A549 (cell line): ENCODE data around the gene CYP4F22. TPM values are rescaled to one million over a fixed set of nuclear protein-coding genes. Genes with fewer than 3 reads are reported as not detected.

Experiments used
- ATAC-seq, 2 experiments: fragments of 200-7000 bp in 1 of 2; fragments of >200 bp in 1 of 2; cut with Nextera tagmentation in 1 of 2; cut with Tn5 transposase in 1 of 2; 3 replicates each; pipeline versions ENCODE4 v1.8.0 to v1.9.1; 2018 to 2020; ENCODE audit warnings: mild to moderate bottlenecking in 1 of 2, moderate library complexity in 1 of 2
- CTCF ChIA-PET: fragments of 300-600 bp; sonication (Branson Sonifier 250); formaldehyde crosslinking; extraction: SDS; loops from one replicate; lab custom pipeline; 2021; ENCODE audit warnings: antibody characterized with exemption, inconsistent platforms; lab: Yijun Ruan, JAX
- POLR2A ChIA-PET: fragments of 350-600 bp; formaldehyde crosslinking; extraction: SDS; loops from one replicate; lab custom pipeline; 2021; ENCODE audit warnings: antibody characterized with exemption, inconsistent platforms; lab: Yijun Ruan, JAX
- DNase-seq, 2 experiments: peaks; one replicate each; pipeline versions ENCODE4 v3.0.0 to v3.0.0-alpha.2; 2011 to 2016; ENCODE audit warnings: low read depth in 1 of 2, low spot score in 1 of 2
- FAIRE-seq: peaks from 2 replicates; lab custom pipeline; 2011; peaks lifted over from hg19 to GRCh38; lab: Jason Lieb, UNC
- H3K27ac ChIP-seq, 2 experiments: fragments of >200 bp; sonication (Bioruptor Twin); formaldehyde crosslinking; 3 replicates each; pipeline ENCODE4 v1.5.1; 2016 to 2017
- H3K4me1 ChIP-seq: fragments of >200 bp; sonication (Bioruptor Twin); formaldehyde crosslinking; 3 replicates; pipeline ENCODE4 v1.6.1; 2016
- H3K4me2 ChIP-seq: fragments of >200 bp; sonication (Bioruptor Twin); formaldehyde crosslinking; 3 replicates; pipeline ENCODE4 v1.6.1; 2016
- H3K4me3 ChIP-seq: fragments of >200 bp; sonication (Bioruptor Twin); formaldehyde crosslinking; 3 replicates; pipeline ENCODE4 v1.5.1; 2016
- H3K9me3 ChIP-seq: fragments of >200 bp; sonication (Bioruptor Twin); formaldehyde crosslinking; 3 replicates; pipeline ENCODE4 v1.6.1; 2016
- CBX2 ChIP-seq: fragments of 200-600 bp; sonication (generic); IDR thresholded peaks from 2 replicates; pipeline ENCODE4 v1.6.1; 2016; ENCODE audit warnings: low read depth, mild to moderate bottlenecking, borderline replicate concordance
- CHD2 ChIP-seq: fragments of 150-350 bp; IDR thresholded peaks from 2 replicates; pipeline ENCODE4 v1.6.1; 2014; ENCODE audit warnings: low read length; ENCODE audit not compliant: partially characterized antibody
- EHF ChIP-seq: fragments of 250-450 bp; sonication (Bioruptor Pico); IDR thresholded peaks from 2 replicates; pipeline ENCODE4 v1.5.0; 2020; ENCODE audit warnings: mild to moderate bottlenecking
- EP300 ChIP-seq, 2 experiments: fragments of >200 bp; sonication (Bioruptor Twin); formaldehyde crosslinking; IDR thresholded peaks; 2 replicates in 1 of 2; 3 replicates in 1 of 2; pipeline ENCODE4 v1.6.1; 2016 to 2017
- ESRRA ChIP-seq: fragments of 150-350 bp; IDR thresholded peaks from 2 replicates; pipeline ENCODE4 v1.6.1; 2014; ENCODE audit warnings: mild to moderate bottlenecking, low read length, borderline replicate concordance
- HOXA7 ChIP-seq: fragments of 250-450 bp; sonication (Bioruptor Pico); IDR thresholded peaks from 2 replicates; pipeline ENCODE4 v1.5.0; 2020; ENCODE audit warnings: mild to moderate bottlenecking, moderate library complexity
- JUN ChIP-seq, 2 experiments: fragments of >200 bp; sonication (Bioruptor Twin); formaldehyde crosslinking; IDR thresholded peaks; 2 replicates in 1 of 2; 3 replicates in 1 of 2; pipeline ENCODE4 v1.6.1; 2016 to 2017
- JUNB ChIP-seq: fragments of >200 bp; sonication (Bioruptor Twin); formaldehyde crosslinking; IDR thresholded peaks from 2 replicates; pipeline ENCODE4 v1.6.1; 2016
- MAZ ChIP-seq: fragments of 150-350 bp; IDR thresholded peaks from 2 replicates; pipeline ENCODE4 v1.6.1; 2014; ENCODE audit warnings: antibody characterized with exemption, low read depth, low read length, borderline replicate concordance
- NPAS2 ChIP-seq: fragments of 250-450 bp; sonication (Bioruptor Pico); IDR thresholded peaks from 2 replicates; pipeline ENCODE4 v1.8.0; 2022; ENCODE audit warnings: mild to moderate bottlenecking, moderate library complexity, borderline replicate concordance
- POLR2A ChIP-seq: IDR thresholded peaks from 2 replicates; pipeline ENCODE4 v1.6.1; 2012; ENCODE audit warnings: mild to moderate bottlenecking, low read length
- POLR2AphosphoS2 ChIP-seq: conservative IDR thresholded peaks from 2 replicates; pipeline ENCODE4 v1.6.1; 2012; ENCODE audit warnings: low read length, improper control_type of control experiment, inconsistent platforms
- RARB ChIP-seq: fragments of 250-450 bp; sonication (Bioruptor Pico); IDR thresholded peaks from 2 replicates; pipeline ENCODE4 v1.8.0; 2021; ENCODE audit warnings: mild to moderate bottlenecking, moderate library complexity
- RCOR1 ChIP-seq: fragments of 150-350 bp; IDR thresholded peaks from 2 replicates; pipeline ENCODE4 v1.6.1; 2014; ENCODE audit warnings: antibody characterized with exemption, low read length, low read depth
- SMC3 ChIP-seq: fragments of >200 bp; sonication (Bioruptor Twin); formaldehyde crosslinking; IDR thresholded peaks from 3 replicates; pipeline ENCODE4 v1.6.1; 2018; ENCODE audit warnings: inconsistent platforms
- TP53 ChIP-seq: fragments of 250-450 bp; sonication (Bioruptor Pico); IDR thresholded peaks from 2 replicates; pipeline ENCODE4 v1.5.0; 2021; ENCODE audit warnings: mild to moderate bottlenecking, moderate library complexity
- ZFP36 ChIP-seq: fragments of 450-650 bp; IDR thresholded peaks from 2 replicates; pipeline ENCODE4 v1.6.1; 2014; ENCODE audit warnings: borderline replicate concordance; ENCODE audit not compliant: partially characterized antibody
- ZNF302 ChIP-seq: fragments of 250-450 bp; sonication (Bioruptor Pico); IDR thresholded peaks from 2 replicates; pipeline ENCODE4 v1.9.0; 2021; ENCODE audit warnings: inconsistent platforms, mild to moderate bottlenecking, moderate library complexity
- WGBS: methylation state at CpG from one replicate; pipeline ENCODE4 v1.1.6; 2017; ENCODE audit errors: missing lambda C conversion rate; 5-methylcytosine and 5-hydroxymethylcytosine counted together
- polyA plus RNA-seq, 4 experiments: library from polyadenylated mRNA; depleted of rRNA in 3 of 4; stranded (reverse); fragments of >200 nt; fragmentation: RNase III in 1 of 4; extraction: RNeasy Plus Mini Kit Qiagen cat#74134 plus additional on column Dnase treatment in 1 of 4; gene quantifications; 2 replicates in 3 of 4; 3 replicates in 1 of 4; pipeline ENCODE4 v1.2.3, GENCODE V29; 2011 to 2017
- TF ChIP-seq, protein P1 (sequence below): fragments of 200-600 bp; sonication (generic); IDR thresholded peaks from 2 replicates; pipeline ENCODE4 v1.6.1; 2016; ENCODE audit warnings: antibody characterized with exemption, mild to moderate bottlenecking, moderate library complexity
- TF ChIP-seq, protein P2 (sequence below): fragments of >200 bp; sonication (Bioruptor Twin); formaldehyde crosslinking; IDR thresholded peaks from 3 replicates; pipeline ENCODE4 v1.6.1; 2016
- TF ChIP-seq, protein P3 (sequence below): fragments of 250-450 bp; sonication (Bioruptor Pico); IDR thresholded peaks from 2 replicates; pipeline ENCODE4 v1.5.0; 2021; ENCODE audit warnings: mild to moderate bottlenecking, moderate library complexity, borderline replicate concordance
- TF ChIP-seq, protein P4 (sequence below): fragments of >200 bp; sonication (Bioruptor Twin); formaldehyde crosslinking; IDR thresholded peaks from 2 replicates; pipeline ENCODE4 v1.6.1; 2016

CYP4F22 gene
- polyA plus RNA-seq, 2 of the 4 experiments (the other 2 are of a cell fraction), result 0.05 TPM; not detected in 1

- CTCF ChIA-PET, result interaction anchor here (0.6 to 1.5 kb wide), 3 partner anchors 11 to 368 kb away, joined by 3 to 6 read pairs (median 4); no protein-coding TSS in a partner anchor
- TF ChIP-seq, protein P1, sequence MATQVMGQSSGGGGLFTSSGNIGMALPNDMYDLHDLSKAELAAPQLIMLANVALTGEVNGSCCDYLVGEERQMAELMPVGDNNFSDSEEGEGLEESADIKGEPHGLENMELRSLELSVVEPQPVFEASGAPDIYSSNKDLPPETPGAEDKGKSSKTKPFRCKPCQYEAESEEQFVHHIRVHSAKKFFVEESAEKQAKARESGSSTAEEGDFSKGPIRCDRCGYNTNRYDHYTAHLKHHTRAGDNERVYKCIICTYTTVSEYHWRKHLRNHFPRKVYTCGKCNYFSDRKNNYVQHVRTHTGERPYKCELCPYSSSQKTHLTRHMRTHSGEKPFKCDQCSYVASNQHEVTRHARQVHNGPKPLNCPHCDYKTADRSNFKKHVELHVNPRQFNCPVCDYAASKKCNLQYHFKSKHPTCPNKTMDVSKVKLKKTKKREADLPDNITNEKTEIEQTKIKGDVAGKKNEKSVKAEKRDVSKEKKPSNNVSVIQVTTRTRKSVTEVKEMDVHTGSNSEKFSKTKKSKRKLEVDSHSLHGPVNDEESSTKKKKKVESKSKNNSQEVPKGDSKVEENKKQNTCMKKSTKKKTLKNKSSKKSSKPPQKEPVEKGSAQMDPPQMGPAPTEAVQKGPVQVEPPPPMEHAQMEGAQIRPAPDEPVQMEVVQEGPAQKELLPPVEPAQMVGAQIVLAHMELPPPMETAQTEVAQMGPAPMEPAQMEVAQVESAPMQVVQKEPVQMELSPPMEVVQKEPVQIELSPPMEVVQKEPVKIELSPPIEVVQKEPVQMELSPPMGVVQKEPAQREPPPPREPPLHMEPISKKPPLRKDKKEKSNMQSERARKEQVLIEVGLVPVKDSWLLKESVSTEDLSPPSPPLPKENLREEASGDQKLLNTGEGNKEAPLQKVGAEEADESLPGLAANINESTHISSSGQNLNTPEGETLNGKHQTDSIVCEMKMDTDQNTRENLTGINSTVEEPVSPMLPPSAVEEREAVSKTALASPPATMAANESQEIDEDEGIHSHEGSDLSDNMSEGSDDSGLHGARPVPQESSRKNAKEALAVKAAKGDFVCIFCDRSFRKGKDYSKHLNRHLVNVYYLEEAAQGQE, result no peak
- TF ChIP-seq CBX2 (no peak), EP300 (IDR thresholded peaks at IDR 0.05) (no peak), POLR2A (no peak), EHF (CRISPR knock-in tag) (no peak), MAZ (no peak), RCOR1 (no peak), JUN (IDR thresholded peaks at IDR 0.05) (no peak), SMC3 (no peak), HOXA7 (no peak), CHD2 (no peak), NPAS2 (no peak), ESRRA (no peak), TP53 (CRISPR knock-in tag) (no peak), POLR2AphosphoS2 (no peak), RARB (CRISPR knock-in tag) (no peak), ZNF302 (no peak)
- TF ChIP-seq, protein P2, sequence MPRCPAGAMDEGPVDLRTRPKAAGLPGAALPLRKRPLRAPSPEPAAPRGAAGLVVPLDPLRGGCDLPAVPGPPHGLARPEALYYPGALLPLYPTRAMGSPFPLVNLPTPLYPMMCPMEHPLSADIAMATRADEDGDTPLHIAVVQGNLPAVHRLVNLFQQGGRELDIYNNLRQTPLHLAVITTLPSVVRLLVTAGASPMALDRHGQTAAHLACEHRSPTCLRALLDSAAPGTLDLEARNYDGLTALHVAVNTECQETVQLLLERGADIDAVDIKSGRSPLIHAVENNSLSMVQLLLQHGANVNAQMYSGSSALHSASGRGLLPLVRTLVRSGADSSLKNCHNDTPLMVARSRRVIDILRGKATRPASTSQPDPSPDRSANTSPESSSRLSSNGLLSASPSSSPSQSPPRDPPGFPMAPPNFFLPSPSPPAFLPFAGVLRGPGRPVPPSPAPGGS, result no peak
- TF ChIP-seq, protein P3, sequence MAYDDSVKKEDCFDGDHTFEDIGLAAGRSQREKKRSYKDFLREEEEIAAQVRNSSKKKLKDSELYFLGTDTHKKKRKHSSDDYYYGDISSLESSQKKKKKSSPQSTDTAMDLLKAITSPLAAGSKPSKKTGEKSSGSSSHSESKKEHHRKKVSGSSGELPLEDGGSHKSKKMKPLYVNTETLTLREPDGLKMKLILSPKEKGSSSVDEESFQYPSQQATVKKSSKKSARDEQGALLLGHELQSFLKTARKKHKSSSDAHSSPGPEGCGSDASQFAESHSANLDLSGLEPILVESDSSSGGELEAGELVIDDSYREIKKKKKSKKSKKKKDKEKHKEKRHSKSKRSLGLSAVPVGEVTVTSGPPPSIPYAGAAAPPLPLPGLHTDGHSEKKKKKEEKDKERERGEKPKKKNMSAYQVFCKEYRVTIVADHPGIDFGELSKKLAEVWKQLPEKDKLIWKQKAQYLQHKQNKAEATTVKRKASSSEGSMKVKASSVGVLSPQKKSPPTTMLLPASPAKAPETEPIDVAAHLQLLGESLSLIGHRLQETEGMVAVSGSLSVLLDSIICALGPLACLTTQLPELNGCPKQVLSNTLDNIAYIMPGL (CRISPR knock-in tag), result no peak
- TF ChIP-seq, protein P4, sequence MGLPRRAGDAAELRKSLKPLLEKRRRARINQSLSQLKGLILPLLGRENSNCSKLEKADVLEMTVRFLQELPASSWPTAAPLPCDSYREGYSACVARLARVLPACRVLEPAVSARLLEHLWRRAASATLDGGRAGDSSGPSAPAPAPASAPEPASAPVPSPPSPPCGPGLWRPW, result no peak
- TF ChIP-seq, all 56 proteins: peak for 0
- H3K4me1 ChIP-seq, result no peaks in the 10 kb centered on the region
- H3K4me2 ChIP-seq, result no peak overlapping the region
- no peaks in the 10 kb centered on the region for H3K9me3 ChIP-seq
- POLR2A ChIA-PET, result no interaction called here
- 68% methylated on average over 1 of the region's 1 CpG for WGBS
- DNase-seq (no peak), ATAC-seq (no peak), FAIRE-seq (no peak)
- no peak overlapping the region for H3K4me3 ChIP-seq
- no peak overlapping the region for H3K27ac ChIP-seq
Observed at GRCh38 chr19:15544970-15545369, 36.6 kb downstream of the CYP4F22 start.

- FAIRE-seq, result no peak
- CTCF ChIA-PET, result interaction anchor here (0.6 kb wide), 1 partner anchor 371 kb away, joined by 3 read pairs; no protein-coding TSS in a partner anchor
- no peak for TF ChIP-seq JUNB
- peak; percentile 30 for TF ChIP-seq ZFP36
- TF ChIP-seq, all 56 proteins: peak for 1
- Histone ChIP-seq H3K4me3 (no peak overlapping the region), H3K4me1 (0 out of 3 replicates have a peak, but pooled peaks cover 4% of the 10 kb centered on the region), H3K9me3 (no peaks in the 10 kb centered on the region), H3K27ac (no peak overlapping the region), H3K4me2 (no peak overlapping the region)
- ATAC-seq (no peak), DNase-seq (no peak)
- 27% methylated on average over 2 of the region's 2 CpGs for WGBS
- POLR2A ChIA-PET, result no interaction called here
Observed at GRCh38 chr19:15548648-15549047, 40.3 kb downstream of the CYP4F22 start.
